ENCODE data around the gene DDIT4. TPM values are rescaled to one million over a fixed set of nuclear protein-coding genes. Genes with fewer than 3 reads are reported as not detected.

Gene DDIT4
- total RNA-seq, 1 experiment from 2014 or later, result 20.7 TPM

DNA sequence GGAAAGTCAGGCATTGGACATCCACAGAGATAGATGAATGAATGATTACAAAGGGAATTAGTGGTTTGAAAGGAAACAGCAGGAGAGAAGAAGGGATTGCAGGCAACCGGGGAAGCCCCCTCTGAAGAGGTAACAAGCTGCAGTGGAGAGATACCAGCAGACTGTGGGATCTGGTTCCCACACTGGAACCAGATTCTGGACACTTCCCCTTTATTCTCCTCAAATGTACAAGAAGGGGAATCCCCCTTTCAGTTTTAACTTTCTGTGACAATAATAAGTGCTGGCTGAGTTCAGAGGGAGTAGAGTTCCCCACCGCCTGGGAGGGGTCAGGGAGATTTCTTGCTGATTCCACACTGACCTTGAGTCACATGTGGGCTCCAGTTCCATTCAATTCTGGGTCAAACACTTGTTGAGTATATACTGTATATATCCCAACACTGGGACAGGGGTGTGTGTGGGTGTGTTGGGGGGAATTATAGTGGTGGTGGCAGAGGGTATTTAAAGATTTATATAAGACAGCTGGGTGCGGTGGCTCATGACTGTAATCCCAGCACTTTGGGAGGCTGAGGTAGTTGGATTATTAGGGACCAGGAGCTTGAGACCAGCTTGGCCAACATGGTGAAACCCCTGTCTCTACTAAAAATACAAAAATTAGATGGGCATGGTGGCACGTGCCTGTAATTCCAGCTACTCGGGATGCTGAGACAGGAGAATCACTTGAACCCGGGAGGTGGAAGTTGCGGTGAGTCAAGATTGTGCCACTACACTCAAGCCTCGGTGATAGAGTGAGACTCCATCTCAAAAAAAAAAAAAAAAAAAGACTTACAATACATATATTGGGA is 16.5 kb upstream of the DDIT4 start:
- TF ChIP-seq, protein P1, sequence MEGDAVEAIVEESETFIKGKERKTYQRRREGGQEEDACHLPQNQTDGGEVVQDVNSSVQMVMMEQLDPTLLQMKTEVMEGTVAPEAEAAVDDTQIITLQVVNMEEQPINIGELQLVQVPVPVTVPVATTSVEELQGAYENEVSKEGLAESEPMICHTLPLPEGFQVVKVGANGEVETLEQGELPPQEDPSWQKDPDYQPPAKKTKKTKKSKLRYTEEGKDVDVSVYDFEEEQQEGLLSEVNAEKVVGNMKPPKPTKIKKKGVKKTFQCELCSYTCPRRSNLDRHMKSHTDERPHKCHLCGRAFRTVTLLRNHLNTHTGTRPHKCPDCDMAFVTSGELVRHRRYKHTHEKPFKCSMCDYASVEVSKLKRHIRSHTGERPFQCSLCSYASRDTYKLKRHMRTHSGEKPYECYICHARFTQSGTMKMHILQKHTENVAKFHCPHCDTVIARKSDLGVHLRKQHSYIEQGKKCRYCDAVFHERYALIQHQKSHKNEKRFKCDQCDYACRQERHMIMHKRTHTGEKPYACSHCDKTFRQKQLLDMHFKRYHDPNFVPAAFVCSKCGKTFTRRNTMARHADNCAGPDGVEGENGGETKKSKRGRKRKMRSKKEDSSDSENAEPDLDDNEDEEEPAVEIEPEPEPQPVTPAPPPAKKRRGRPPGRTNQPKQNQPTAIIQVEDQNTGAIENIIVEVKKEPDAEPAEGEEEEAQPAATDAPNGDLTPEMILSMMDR (conservative IDR thresholded peaks at IDR 0.05; ENCODE audit: low read depth, low read length), result no peak
- no peak for TF ChIP-seq EZH2 (IDR thresholded peaks at IDR 0.05; ENCODE audit: borderline replicate concordance, low read depth, low read length, poor library complexity, severe bottlenecking)
- peak overlapping the region; percentile 11 for H3K27ac ChIP-seq (ENCODE audit: low read depth, low read length, poor library complexity, severe bottlenecking)
- intact Hi-C loops (cut with micrococcal nuclease; ENCODE audit: unreplicated experiment), result no loop called here
- ChIA-PET POLR2A (ENCODE audit: low non-redundant PET) (interaction anchor here (1.2 kb wide), 1 partner anchor 15 kb away, joined by 44 read pairs; no protein-coding TSS in a partner anchor), CTCF (no interaction called here)
- H3K4me3 ChIP-seq (ENCODE audit: low read depth, low read length, poor library complexity, severe bottlenecking), result no peak overlapping the region
- peaks cover 49% of the 10 kb centered on the region for H3K4me1 ChIP-seq (ENCODE audit: insufficient read depth, low read length, poor library complexity, severe bottlenecking)
- H3K36me3 ChIP-seq (ENCODE audit: insufficient read depth, low read length, poor library complexity, severe bottlenecking), result no peaks in the 10 kb centered on the region
- H3K9me3 ChIP-seq (ENCODE audit: low read depth, low read length, poor library complexity, severe bottlenecking), result no peaks in the 10 kb centered on the region
- DNase-seq (ENCODE audit: low spot score), result no peak
- BruUV-seq (replicated peaks), result no TSS peak
- H3K27me3 ChIP-seq (replicated peaks; ENCODE audit: insufficient read depth, low read depth, low read length, poor library complexity), result no peaks in the 10 kb centered on the region

DNA sequence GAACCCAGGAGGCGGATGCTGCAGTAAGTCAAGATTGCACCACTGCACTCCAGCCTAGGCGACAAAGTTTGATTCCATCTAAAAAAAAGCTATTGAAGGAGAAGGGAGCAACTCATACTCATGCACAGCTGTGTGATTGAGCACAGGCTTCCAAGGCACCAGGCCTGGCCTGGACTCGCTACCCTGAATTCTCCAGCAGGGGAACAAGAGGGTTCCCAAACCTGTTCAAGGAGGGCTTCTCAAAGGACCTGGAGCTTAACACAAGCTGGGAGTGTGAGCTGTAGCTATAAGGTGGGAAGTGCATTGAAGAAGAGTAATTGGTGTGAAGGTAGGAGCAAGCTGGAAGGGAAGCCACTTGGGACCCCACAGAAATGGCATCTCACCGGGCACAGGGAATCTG is 15.1 kb upstream of the DDIT4 start:
- ChIA-PET POLR2A (ENCODE audit: low non-redundant PET) (interaction anchor here (1.1 to 1.2 kb wide), 2 partner anchors 14 to 15 kb away, joined by 4 to 44 read pairs; partner anchors contain the start of gene DDIT4), CTCF (interaction anchor here (0.7 kb wide), 1 partner anchor 212 kb away, joined by 3 read pairs; no protein-coding TSS in a partner anchor)
- Histone ChIP-seq H3K4me3 (ENCODE audit: low read depth, low read length, poor library complexity, severe bottlenecking) (no peak overlapping the region), H3K27ac (ENCODE audit: low read depth, low read length, poor library complexity, severe bottlenecking) (peak overlapping the region; percentile 86), H3K4me1 (ENCODE audit: insufficient read depth, low read length, poor library complexity, severe bottlenecking) (peaks cover 52% of the 10 kb centered on the region), H3K36me3 (ENCODE audit: insufficient read depth, low read length, poor library complexity, severe bottlenecking) (no peaks in the 10 kb centered on the region), H3K9me3 (ENCODE audit: low read depth, low read length, poor library complexity, severe bottlenecking) (no peaks in the 10 kb centered on the region), H3K27me3 (replicated peaks; ENCODE audit: insufficient read depth, low read depth, low read length, poor library complexity) (no peaks in the 10 kb centered on the region)
- TF ChIP-seq EZH2 (IDR thresholded peaks at IDR 0.05; ENCODE audit: borderline replicate concordance, low read depth, low read length, poor library complexity, severe bottlenecking), result no peak
- TF ChIP-seq, protein P1 (conservative IDR thresholded peaks at IDR 0.05; ENCODE audit: low read depth, low read length), result no peak
- no TSS peak for BruUV-seq (replicated peaks)
- intact Hi-C loops (cut with micrococcal nuclease; ENCODE audit: unreplicated experiment), result no loop called here
- no peak for DNase-seq (ENCODE audit: low spot score)

GRCh38 chr10:72259491-72260238 is 14.1 kb upstream of the DDIT4 start:
- ChIA-PET POLR2A (ENCODE audit: low non-redundant PET) (interaction anchor here (0.7 to 1.1 kb wide), 2 partner anchors 14 to 16 kb away, joined by 3 to 4 read pairs; partner anchors contain the start of gene DDIT4), CTCF (no interaction called here)
- Histone ChIP-seq H3K4me1 (ENCODE audit: insufficient read depth, low read length, poor library complexity, severe bottlenecking) (peaks cover 52% of the 10 kb centered on the region), H3K36me3 (ENCODE audit: insufficient read depth, low read length, poor library complexity, severe bottlenecking) (no peaks in the 10 kb centered on the region), H3K27ac (ENCODE audit: low read depth, low read length, poor library complexity, severe bottlenecking) (peak overlapping the region; percentile 86), H3K4me3 (ENCODE audit: low read depth, low read length, poor library complexity, severe bottlenecking) (no peak overlapping the region), H3K9me3 (ENCODE audit: low read depth, low read length, poor library complexity, severe bottlenecking) (no peaks in the 10 kb centered on the region), H3K27me3 (replicated peaks; ENCODE audit: insufficient read depth, low read depth, low read length, poor library complexity) (no peaks in the 10 kb centered on the region)
- BruUV-seq (replicated peaks), result no TSS peak
- TF ChIP-seq, protein P1 (conservative IDR thresholded peaks at IDR 0.05; ENCODE audit: low read depth, low read length), result no peak
- no peak for TF ChIP-seq EZH2 (IDR thresholded peaks at IDR 0.05; ENCODE audit: borderline replicate concordance, low read depth, low read length, poor library complexity, severe bottlenecking)
- DNase-seq (ENCODE audit: low spot score), result peak; percentile 75
- intact Hi-C loops (cut with micrococcal nuclease; ENCODE audit: unreplicated experiment), result no loop called here

Data from A673 (cell line).